Epithelial cell of esophagus (primary cell): ENCODE measurements around the gene DDX39A.

Experiments
- DNase-seq: peaks from one replicate; pipeline ENCODE4 v3.0.0; 2010; ENCODE audit warnings: low read depth
- H3K4me3 ChIP-seq: 2 replicates; pipeline ENCODE4 v1.5.1; 2011; ENCODE audit warnings: mild to moderate bottlenecking, low read length, control low read depth
- TF ChIP-seq, protein P1 (sequence below): IDR thresholded peaks from 2 replicates; pipeline ENCODE4 v1.5.1; 2011; ENCODE audit warnings: low read depth, mild to moderate bottlenecking, low read length, control low read depth, inconsistent platforms; ENCODE audit not compliant: insufficient read depth; ENCODE audit errors: missing control alignments

Gene DDX39A

DNA sequence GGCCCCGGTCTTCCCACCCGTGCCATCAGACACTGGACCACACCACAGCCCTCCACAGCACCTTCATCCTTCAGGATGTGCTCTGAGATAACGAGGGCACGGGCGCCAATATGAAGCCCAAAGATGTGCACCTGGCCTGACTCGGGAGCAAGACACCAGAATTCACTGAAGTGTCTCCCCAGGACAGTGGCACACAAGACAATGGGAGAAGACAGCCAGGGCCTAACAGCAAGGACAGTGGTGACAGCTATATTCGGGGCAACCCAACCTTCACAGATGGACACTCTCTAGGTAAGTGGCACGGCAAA is 7.2 kb downstream of the DDX39A start:
- no peak overlapping the region for H3K4me3 ChIP-seq
- TF ChIP-seq, protein P1, sequence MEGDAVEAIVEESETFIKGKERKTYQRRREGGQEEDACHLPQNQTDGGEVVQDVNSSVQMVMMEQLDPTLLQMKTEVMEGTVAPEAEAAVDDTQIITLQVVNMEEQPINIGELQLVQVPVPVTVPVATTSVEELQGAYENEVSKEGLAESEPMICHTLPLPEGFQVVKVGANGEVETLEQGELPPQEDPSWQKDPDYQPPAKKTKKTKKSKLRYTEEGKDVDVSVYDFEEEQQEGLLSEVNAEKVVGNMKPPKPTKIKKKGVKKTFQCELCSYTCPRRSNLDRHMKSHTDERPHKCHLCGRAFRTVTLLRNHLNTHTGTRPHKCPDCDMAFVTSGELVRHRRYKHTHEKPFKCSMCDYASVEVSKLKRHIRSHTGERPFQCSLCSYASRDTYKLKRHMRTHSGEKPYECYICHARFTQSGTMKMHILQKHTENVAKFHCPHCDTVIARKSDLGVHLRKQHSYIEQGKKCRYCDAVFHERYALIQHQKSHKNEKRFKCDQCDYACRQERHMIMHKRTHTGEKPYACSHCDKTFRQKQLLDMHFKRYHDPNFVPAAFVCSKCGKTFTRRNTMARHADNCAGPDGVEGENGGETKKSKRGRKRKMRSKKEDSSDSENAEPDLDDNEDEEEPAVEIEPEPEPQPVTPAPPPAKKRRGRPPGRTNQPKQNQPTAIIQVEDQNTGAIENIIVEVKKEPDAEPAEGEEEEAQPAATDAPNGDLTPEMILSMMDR: no peak
- no peak for DNase-seq

DNA sequence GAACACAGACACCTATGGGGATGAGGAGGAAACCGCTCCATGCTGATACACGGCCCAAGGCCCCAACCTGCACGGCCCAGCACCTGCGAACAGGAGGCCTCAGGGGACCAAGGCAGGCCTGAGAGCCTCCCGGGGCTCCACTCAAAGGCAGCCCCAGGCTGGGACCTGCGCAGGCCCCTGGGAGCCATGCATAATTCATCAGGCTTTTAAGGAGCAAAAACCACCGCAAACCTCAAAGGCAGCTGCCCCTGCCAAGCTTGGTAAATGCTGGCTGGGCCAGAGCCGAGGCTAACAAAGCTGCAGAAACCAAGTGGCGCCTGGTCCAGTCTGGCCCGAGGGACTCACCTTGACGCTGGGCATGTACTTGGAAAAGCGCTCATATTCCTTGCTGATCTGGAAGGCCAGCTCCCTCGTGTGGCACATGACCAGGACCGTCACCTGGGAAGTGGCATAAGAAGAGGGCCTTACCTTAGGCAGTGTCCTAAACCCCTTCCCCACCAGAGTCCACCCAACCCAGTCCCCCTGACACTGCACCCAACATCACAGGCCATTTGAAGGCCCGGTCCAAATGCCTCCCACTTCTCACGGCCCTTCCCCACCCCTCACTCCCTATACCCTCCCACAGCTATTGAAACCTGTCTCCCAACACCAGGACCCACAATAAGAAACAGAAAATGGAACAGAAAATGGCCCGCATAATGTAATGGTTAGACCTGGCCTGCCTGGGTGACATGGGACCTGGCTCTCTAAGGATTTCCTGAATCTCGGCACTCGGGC is 7.8 kb downstream of the DDX39A start:
- H3K4me3 ChIP-seq: no peak overlapping the region
- no peak for DNase-seq
- TF ChIP-seq, protein P1: no peak

DNA sequence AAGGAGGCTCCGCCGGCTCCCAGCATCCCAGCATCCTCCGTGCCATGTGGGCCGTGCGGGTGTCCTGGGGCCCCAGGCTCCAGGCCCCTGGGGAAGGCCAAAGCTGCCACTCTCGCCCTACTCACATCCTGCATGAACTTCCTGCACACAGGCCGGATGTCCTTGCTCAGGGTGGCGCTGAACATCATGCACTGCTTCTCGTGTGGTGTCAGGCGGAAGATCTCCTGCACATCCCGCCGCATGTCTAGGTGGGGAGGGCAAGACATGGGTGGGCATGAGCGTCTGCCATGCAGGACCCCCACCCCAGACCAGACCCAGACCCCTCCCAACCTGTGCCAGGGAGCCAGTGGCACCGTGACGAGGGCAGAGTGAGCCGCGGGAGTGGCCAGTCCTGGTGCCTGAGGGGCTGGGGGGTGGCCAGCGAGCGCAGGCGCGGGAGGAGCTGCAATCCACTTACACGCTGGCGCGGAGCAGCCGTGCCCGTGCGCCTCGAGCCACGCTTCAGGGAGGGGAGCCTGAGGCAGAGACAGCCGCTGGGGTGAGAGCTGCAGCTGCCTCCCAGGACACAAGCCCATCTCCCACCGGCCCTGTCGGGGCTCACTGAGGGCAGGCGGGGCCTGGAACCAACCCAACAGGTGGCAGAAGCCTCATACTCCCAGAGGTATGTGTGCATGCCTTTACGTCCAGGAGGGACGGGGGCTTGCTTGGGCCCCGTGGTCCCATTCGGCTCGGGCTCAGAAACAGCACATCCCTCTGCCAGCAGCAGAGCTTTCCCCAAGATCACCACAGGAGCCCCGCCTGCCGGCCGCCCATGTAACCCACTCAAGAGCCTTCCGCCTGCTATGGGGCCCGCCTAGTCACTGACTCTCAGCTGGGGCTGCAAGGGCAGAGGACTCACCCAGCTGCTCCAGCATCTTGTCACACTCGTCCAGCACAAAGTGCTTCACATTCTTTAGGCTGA is 8.8 kb downstream of the DDX39A start:
- DNase-seq: no peak

DNA sequence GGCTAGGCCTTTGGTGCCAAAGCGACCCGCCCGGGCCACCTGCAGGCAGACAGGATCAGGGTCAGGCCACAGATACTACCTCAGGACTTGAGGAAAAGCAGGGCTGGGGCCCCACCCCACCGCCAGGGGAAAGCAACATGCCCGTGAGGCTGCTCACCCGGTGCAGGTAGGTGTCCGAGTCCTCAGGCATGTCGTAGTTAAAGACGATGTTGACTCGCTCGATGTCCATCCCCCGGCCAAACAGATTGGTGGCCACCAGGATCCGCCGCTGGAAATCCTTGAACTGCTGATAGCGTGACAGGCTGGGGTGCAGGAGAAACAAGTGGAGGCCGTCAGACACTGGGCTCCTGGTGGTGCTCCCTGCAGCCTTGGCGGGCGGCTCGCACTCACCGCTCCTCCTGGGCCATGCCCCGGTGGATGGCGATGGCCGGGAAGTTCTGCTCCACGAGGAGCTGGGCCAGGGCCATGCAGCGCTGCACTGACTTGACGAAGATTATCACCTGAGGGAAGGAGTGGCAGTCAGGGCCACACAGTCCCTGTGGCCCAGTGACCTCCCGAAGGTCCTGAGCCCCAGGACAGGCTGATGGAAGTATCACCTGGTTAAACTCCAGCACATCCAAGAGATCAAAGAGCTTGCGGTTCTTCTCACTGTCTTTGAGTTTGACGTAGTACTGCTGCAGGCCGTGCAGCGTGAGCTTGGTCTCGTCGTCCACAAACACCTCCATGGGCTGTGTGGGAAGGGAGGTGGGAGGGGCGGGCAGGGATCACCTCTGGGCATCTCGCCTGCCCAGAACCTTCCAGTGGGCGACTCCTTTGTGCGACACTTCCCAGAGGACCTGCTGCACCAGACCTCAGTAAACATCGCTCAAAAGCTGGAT is 9.8 kb downstream of the DDX39A start:
- DNase-seq: no peak
- H3K4me3 ChIP-seq: no peak overlapping the region
- TF ChIP-seq, protein P1: no peak

More for the DNA sequence above, 8.8 kb downstream of the DDX39A start:
- H3K4me3 ChIP-seq: no peak overlapping the region
- TF ChIP-seq, protein P1: no peak

DNA sequence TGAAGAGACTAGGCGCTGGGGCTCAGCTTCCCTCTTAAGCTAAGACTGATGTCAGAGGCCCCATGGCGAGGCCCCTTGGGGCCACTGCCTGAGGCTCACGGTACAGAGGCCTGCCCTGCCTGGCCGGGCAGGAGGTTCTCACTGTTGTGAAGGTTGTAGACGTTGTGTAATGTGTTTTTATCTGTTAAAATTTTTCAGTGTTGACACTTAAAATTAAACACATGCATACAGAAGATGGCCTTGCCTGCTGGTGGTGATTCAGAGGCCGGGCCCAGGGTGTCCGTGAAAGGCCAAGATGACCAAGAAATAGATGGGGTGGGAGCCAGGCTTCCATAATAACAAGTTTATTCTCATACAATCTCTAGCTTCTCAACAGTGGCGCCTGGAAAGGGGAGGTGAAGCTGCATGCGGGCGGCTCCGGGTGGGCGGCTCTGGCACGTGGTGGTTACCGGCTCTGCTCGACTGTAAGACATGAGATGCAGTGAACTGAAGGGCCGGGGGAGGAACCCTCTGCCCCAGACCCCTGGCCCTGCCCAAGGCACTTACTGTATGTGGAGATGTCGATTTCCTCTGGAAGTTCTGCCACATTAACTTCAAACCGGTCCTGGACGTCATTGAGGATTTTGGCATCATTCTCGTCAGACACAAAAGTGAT is 10.5 kb downstream of the DDX39A start:
- no peak overlapping the region for H3K4me3 ChIP-seq
- DNase-seq: no peak
- TF ChIP-seq, protein P1: no peak
